GM18520 (cell line): Measurements from ENCODE around the gene OLFM1.
"Not testable (repeated sequence)": the region's sequence is repeated elsewhere in the genome, so short reads cannot be mapped to it uniquely, and the experiment has no call there.

Experiments used
- ATAC-seq: cut with Tn5 transposase; IDR thresholded peaks from one replicate; pipeline ENCODE4 v1.9.1; 2021; ENCODE audit not compliant: unreplicated experiment

OLFM1 gene

GRCh38 chr9:135103931-135104639, 16.6 kb downstream of the OLFM1 start:
- ATAC-seq, result no peak

- no peak for ATAC-seq
These were observed 17.3 kb downstream of the OLFM1 start for GRCh38 chr9:135104761-135105160.

- no peak for ATAC-seq
These were observed 17.8 kb downstream of the OLFM1 start for GRCh38 chr9:135105211-135105745.

GRCh38 chr9:135105938-135106491, 18.5 kb downstream of the OLFM1 start:
- no peak for ATAC-seq

GRCh38 chr9:135106551-135107270, 19.2 kb downstream of the OLFM1 start:
- no peak for ATAC-seq

GRCh38 chr9:135107581-135108235, 20.2 kb downstream of the OLFM1 start:
- no peak for ATAC-seq

GRCh38 chr9:135108831-135109510, 21.5 kb downstream of the OLFM1 start:
- ATAC-seq, result no peak

GRCh38 chr9:135109650-135110049, 22.2 kb downstream of the OLFM1 start:
- no peak for ATAC-seq

GRCh38 chr9:135110416-135110815, 22.9 kb downstream of the OLFM1 start:
- ATAC-seq, result no peak

- ATAC-seq, result not testable (repeated sequence)
These were observed 24.1 kb downstream of the OLFM1 start for GRCh38 chr9:135111600-135111999.

GRCh38 chr9:135116371-135116770, 28.9 kb downstream of the OLFM1 start:
- no peak for ATAC-seq

GRCh38 chr9:135116881-135117280, 29.4 kb downstream of the OLFM1 start:
- no peak for ATAC-seq

- ATAC-seq, result no peak
These were observed 29.8 kb downstream of the OLFM1 start for GRCh38 chr9:135117281-135117680.

GRCh38 chr9:135119496-135120064, 32.1 kb downstream of the OLFM1 start:
- no peak for ATAC-seq

GRCh38 chr9:135120249-135120648, 32.8 kb downstream of the OLFM1 start:
- ATAC-seq, result no peak

GRCh38 chr9:135122316-135122715, 34.8 kb downstream of the OLFM1 start:
- no peak for ATAC-seq

GRCh38 chr9:135123126-135123772, 35.8 kb downstream of the OLFM1 start:
- no peak for ATAC-seq

- ATAC-seq, result no peak
These were observed 36.3 kb downstream of the OLFM1 start for GRCh38 chr9:135123773-135124134.

- no peak for ATAC-seq
These were observed 39.2 kb downstream of the OLFM1 start for GRCh38 chr9:135126451-135127187.
